Kidney epithelial cell (primary cell): ENCODE data around the gene IFNLR1. TPM values are rescaled to one million over a fixed set of nuclear protein-coding genes. Genes with fewer than 3 reads are reported as not detected.

ENCODE experiments used
- DNase-seq: peaks from one replicate; pipeline ENCODE4 v3.0.0-alpha.2; 2010; ENCODE audit warnings: low read depth
- H3K27me3 ChIP-seq: 2 replicates; pipeline ENCODE4 v1.6.0; 2011; ENCODE audit warnings: low read length; ENCODE audit not compliant: control insufficient read depth, insufficient read depth
- H3K36me3 ChIP-seq: 2 replicates; pipeline ENCODE4 v1.5.1; 2011; ENCODE audit warnings: low read length; ENCODE audit not compliant: control insufficient read depth, insufficient read depth
- H3K4me3 ChIP-seq: 2 replicates; pipeline ENCODE4 v1.5.1; 2011; ENCODE audit warnings: low read depth, mild to moderate bottlenecking, control low read depth, low read length
- total RNA-seq: library from RNA; depleted of rRNA; stranded (reverse); fragments of >200 nt; gene quantifications from 2 replicates; pipeline ENCODE4 v1.2.3, GENCODE V29; 2015
- TF ChIP-seq, protein P1 (sequence below): IDR thresholded peaks from 2 replicates; pipeline ENCODE4 v1.5.1; 2011; ENCODE audit warnings: mild to moderate bottlenecking, moderate library complexity, low read length, control low read depth, inconsistent platforms; ENCODE audit not compliant: insufficient read depth, poor library complexity, severe bottlenecking

The IFNLR1 gene
- total RNA-seq, 1 donor from 2014 or later: 6.7 TPM

DNA sequence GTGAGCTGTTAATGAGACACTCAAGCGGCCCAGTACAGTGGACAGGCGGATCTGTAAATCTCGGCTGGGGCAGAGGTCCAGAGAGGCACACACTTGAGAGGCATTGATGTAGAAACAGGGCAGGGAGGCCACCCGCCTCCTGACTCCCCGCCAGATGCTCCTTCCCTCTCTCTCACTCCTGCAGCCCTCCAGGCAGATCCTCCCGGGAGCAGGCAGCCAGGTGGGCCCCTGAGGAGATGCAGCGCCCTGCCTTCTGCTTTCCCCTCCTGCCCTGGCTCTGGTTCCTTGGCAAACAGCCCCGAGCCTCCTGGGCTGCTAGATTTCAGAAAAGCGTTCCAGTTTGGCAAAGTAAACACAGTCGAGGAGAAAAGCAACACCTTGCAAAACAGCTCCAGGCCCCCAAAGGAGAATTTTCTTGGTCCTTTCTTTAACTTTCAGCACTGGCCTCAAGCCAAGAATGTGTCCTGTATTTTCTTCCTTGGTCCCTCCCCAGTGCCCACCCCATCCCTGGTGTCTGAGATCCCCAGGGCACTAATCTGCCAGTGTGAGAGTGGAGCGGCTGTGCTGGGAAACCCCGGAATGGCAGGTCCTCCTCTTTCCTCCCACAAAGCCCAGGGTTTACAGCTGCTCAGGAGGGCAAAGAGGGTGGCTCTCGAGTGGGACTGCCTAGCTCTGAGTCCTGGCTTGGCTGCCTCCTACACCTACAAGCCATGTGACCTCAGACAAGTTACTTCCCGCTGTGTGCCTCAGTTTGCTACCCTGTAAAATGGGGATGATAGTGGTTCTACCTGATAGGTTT lies 29.4 kb upstream of the IFNLR1 start:
- TF ChIP-seq, protein P1, sequence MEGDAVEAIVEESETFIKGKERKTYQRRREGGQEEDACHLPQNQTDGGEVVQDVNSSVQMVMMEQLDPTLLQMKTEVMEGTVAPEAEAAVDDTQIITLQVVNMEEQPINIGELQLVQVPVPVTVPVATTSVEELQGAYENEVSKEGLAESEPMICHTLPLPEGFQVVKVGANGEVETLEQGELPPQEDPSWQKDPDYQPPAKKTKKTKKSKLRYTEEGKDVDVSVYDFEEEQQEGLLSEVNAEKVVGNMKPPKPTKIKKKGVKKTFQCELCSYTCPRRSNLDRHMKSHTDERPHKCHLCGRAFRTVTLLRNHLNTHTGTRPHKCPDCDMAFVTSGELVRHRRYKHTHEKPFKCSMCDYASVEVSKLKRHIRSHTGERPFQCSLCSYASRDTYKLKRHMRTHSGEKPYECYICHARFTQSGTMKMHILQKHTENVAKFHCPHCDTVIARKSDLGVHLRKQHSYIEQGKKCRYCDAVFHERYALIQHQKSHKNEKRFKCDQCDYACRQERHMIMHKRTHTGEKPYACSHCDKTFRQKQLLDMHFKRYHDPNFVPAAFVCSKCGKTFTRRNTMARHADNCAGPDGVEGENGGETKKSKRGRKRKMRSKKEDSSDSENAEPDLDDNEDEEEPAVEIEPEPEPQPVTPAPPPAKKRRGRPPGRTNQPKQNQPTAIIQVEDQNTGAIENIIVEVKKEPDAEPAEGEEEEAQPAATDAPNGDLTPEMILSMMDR: no peak
- no peak overlapping the region for H3K4me3 ChIP-seq
- no peaks in the 10 kb centered on the region for H3K36me3 ChIP-seq
- peaks cover 32% of the 10 kb centered on the region for H3K27me3 ChIP-seq
- DNase-seq: no peak

DNA sequence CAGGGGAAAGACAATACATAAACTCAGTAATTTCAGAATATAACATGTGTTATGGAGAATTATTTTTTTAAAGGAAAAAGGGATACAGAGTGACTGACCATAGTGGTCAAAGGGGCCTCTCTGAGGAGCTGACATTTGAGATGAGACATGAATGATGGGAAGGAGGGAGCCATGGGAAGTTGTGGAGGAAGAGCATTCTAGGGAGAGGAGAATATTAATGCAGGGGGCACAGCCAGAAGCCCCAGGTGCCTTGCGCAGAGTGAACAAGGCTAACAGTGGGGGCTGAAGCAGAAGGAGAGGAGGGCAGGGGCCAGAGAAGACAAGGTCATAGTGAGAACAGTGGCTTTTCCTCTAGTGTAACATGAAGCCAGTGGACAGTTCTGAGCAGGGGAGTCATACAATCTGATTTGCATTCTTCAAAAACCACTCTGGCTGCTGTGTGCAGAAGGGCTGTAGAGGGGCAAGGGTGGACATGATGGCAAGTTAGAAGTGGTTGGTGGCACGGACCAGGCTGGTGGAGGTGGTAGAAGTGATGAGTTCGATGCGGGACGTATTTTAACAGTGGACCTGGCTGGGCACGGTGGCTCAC lies 28.2 kb upstream of the IFNLR1 start:
- H3K36me3 ChIP-seq: no peaks in the 10 kb centered on the region
- TF ChIP-seq, protein P1: no peak
- H3K4me3 ChIP-seq: no peak overlapping the region
- H3K27me3 ChIP-seq: peaks cover 32% of the 10 kb centered on the region
- no peak for DNase-seq

DNA sequence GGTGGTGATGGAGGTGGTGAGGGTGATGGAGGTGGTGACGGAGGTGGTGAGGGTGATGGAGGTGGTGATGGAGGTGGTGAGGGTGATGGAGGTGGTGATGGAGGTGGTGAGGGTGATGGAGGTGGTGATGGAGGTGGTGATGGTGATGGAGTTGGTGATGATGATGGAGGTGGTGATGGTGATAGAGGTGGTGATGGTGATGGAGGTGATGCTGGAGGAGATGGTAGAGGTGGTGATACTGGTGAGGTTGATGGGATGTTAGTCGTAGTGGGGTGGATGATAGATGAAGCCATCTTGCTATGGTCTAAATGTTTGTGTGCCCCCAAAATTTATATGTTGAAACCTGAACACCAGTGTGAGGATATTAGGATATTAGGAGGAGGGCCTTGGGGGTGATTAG lies 25.3 kb upstream of the IFNLR1 start:
- H3K4me3 ChIP-seq: no peak overlapping the region
- no peak for DNase-seq

DNA sequence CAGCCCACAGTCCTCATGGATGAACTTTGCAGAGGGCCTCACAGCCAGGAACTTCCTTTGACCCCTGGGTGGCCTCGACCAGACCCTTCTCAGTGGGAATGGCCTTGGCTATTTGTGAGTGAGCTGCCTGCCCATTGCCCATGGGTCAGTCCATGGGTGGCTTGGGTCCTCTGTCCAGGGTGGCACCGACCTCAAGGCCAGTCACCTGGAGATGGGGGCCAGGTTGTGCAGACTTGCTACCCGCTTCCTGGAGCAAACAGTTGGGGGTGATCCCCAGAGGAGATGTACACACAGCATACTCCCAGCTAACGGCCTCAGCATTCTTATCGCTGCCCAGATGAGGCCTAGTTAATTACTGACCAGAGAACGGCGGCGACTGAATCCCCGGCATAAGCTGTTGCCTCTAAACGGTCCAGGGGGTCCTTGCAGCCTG lies 23.1 kb upstream of the IFNLR1 start:
- H3K36me3 ChIP-seq: no peaks in the 10 kb centered on the region
- H3K4me3 ChIP-seq: no peak overlapping the region
- no peak for DNase-seq
- TF ChIP-seq, protein P1: no peak
- peaks cover 13% of the 10 kb centered on the region for H3K27me3 ChIP-seq

More for the DNA sequence above, 25.3 kb upstream of the IFNLR1 start:
- Histone ChIP-seq H3K27me3 (peaks cover 26% of the 10 kb centered on the region), H3K36me3 (no peaks in the 10 kb centered on the region)
- TF ChIP-seq, protein P1: no peak

DNA sequence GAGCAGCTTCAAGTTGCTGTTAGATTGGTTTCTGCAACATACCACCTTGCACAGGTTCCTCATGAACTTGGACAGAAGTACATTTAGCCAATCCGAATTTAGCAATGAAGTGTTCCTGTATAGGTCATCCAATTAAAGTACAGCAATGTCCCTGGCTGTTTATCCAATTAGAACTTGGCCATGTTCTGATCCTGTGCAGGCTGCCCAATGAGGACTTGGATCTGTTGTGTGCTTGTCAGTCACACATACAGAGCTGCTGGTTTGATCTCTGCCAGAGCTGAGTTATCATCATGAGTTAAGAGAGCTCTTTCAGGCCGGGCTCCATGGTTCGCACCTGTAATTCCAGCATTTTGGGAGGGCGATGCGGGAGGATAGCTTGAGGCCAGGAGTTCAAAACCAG lies 22.0 kb upstream of the IFNLR1 start:
- TF ChIP-seq, protein P1: no peak
- Histone ChIP-seq H3K36me3 (no peaks in the 10 kb centered on the region), H3K4me3 (no peak overlapping the region), H3K27me3 (peaks cover 8% of the 10 kb centered on the region)
- no peak for DNase-seq
